Skin epidermis (tissue), 12 donors: ENCODE data around the gene FSTL4.
A peak's percentile ranks its signal among the peaks of the same experiment; 100 is the strongest.

Experiments used
- H3K27ac ChIP-seq, 21 experiments: fragments of 200-600 bp; sonication (generic) in 11 of 21; one replicate each; pipeline ENCODE4 v1.5.0; 2020; ENCODE audit warnings: mild to moderate bottlenecking in 3 of 21, inconsistent platforms in 2 of 21, moderate library complexity in 2 of 21
- H3K4me3 ChIP-seq, 7 experiments: fragments of 200-600 bp; sonication (generic) in 2 of 7; one replicate each; pipeline ENCODE4 v1.5.0; 2020; ENCODE audit warnings: inconsistent platforms in 2 of 7, mild to moderate bottlenecking in 2 of 7, moderate library complexity in 1 of 7

Gene FSTL4

GRCh38 chr5:133489632-133490031 is 122.7 kb downstream of the FSTL4 start:
- no peak overlapping the region for H3K27ac ChIP-seq
- H3K4me3 ChIP-seq, result no peak overlapping the region

GRCh38 chr5:133487093-133487492 is 125.2 kb downstream of the FSTL4 start:
- Histone ChIP-seq H3K4me3 (no peak overlapping the region), H3K27ac (no peak overlapping the region)

- H3K27ac ChIP-seq, result no peak overlapping the region
Measured at GRCh38 chr5:133485468-133485867, 126.9 kb downstream of the FSTL4 start.

GRCh38 chr5:133483406-133484090 is 128.8 kb downstream of the FSTL4 start:
- Histone ChIP-seq H3K27ac (no peak overlapping the region), H3K4me3 (no peak overlapping the region)

More at GRCh38 chr5:133485468-133485867, 126.9 kb downstream of the FSTL4 start:
- H3K4me3 ChIP-seq, result no peak overlapping the region

GRCh38 chr5:133482028-133482427 is 130.3 kb downstream of the FSTL4 start:
- Histone ChIP-seq H3K4me3 (no peak overlapping the region), H3K27ac (no peak overlapping the region)

- Histone ChIP-seq H3K27ac (no peak overlapping the region), H3K4me3 (no peak overlapping the region)
Measured at GRCh38 chr5:133480866-133481265, 131.5 kb downstream of the FSTL4 start.

GRCh38 chr5:133480366-133480765 is 132.0 kb downstream of the FSTL4 start:
- Histone ChIP-seq H3K4me3 (no peak overlapping the region), H3K27ac (no peak overlapping the region)

- H3K4me3 ChIP-seq, result no peak overlapping the region
- H3K27ac ChIP-seq, result no peak overlapping the region
Measured at GRCh38 chr5:133478199-133478985, 133.9 kb downstream of the FSTL4 start.

GRCh38 chr5:133475986-133476385 is 136.4 kb downstream of the FSTL4 start:
- no peak overlapping the region for H3K4me3 ChIP-seq

GRCh38 chr5:133474851-133475590 is 137.3 kb downstream of the FSTL4 start:
- Histone ChIP-seq H3K4me3 (no peak overlapping the region), H3K27ac (no peak overlapping the region)

More at GRCh38 chr5:133475986-133476385, 136.4 kb downstream of the FSTL4 start:
- no peak overlapping the region for H3K27ac ChIP-seq

GRCh38 chr5:133473291-133473690 is 139.1 kb downstream of the FSTL4 start:
- Histone ChIP-seq H3K4me3 (no peak overlapping the region), H3K27ac (no peak overlapping the region)

GRCh38 chr5:133472829-133473228 is 139.5 kb downstream of the FSTL4 start:
- H3K27ac ChIP-seq, result no peak overlapping the region
- no peak overlapping the region for H3K4me3 ChIP-seq

- no peak overlapping the region for H3K27ac ChIP-seq
- H3K4me3 ChIP-seq, result no peak overlapping the region
Measured at GRCh38 chr5:133471699-133472098, 140.6 kb downstream of the FSTL4 start.

- Histone ChIP-seq H3K4me3 (no peak overlapping the region), H3K27ac (no peak overlapping the region)
Measured at GRCh38 chr5:133470841-133471240, 141.5 kb downstream of the FSTL4 start.

- no peak overlapping the region for H3K4me3 ChIP-seq
- H3K27ac ChIP-seq, result no peak overlapping the region
Measured at GRCh38 chr5:133469846-133470245, 142.5 kb downstream of the FSTL4 start.

GRCh38 chr5:133469252-133469651 is 143.1 kb downstream of the FSTL4 start:
- Histone ChIP-seq H3K27ac (no peak overlapping the region), H3K4me3 (no peak overlapping the region)

GRCh38 chr5:133468596-133468995 is 143.7 kb downstream of the FSTL4 start:
- no peak overlapping the region for H3K27ac ChIP-seq
- no peak overlapping the region for H3K4me3 ChIP-seq

GRCh38 chr5:133467826-133468463 is 144.4 kb downstream of the FSTL4 start:
- no peak overlapping the region for H3K27ac ChIP-seq
- H3K4me3 ChIP-seq, result no peak overlapping the region

GRCh38 chr5:133467335-133467779 is 145.0 kb downstream of the FSTL4 start:
- Histone ChIP-seq H3K4me3 (no peak overlapping the region), H3K27ac (peak overlapping the region in 1 of 21 experiments; percentile 26)
